ENCODE data around the gene SLC35D1. TPM values are rescaled to one million over a fixed set of nuclear protein-coding genes. Genes with fewer than 3 reads are reported as not detected.

Gene SLC35D1
- total and polyA plus RNA-seq, 10 of the 15 experiments (the other 5 are each of a cell fraction or from before 2014, with no cell fraction given) = 2.9 to 12.4 (median 8.6) TPM

DNA sequence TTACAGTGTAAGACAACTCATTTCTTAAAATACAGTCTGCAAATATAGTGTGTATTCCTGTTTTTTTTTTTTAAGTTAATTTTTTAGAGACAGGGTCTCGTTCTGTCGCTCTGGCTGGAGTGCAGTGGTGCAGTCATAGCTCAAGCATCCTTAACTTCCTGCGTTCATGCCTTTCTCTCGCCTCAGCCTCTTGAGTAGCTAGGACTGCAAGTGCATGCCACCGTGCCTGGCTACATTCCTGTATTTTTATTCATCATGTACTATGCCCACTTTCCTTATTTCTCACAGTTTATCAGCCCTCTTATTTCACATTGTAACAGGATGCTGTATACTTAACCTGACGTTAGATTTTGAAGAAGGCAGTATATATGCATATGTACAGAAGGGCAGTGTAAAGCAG is 102.4 kb downstream of the SLC35D1 start:
- no peak for FAIRE-seq
- RAD21 ChIA-PET (ENCODE audit: unreplicated experiment) = interaction anchor here (0.6 kb wide), 1 partner anchor 102 kb away, joined by 3 read pairs; the partner anchor contains the start of gene SLC35D1
- TF ChIP-seq ZBED1 (IDR thresholded peaks at IDR 0.05; ENCODE audit: borderline replicate concordance) = no peak
- TF ChIP-seq, protein P1, sequence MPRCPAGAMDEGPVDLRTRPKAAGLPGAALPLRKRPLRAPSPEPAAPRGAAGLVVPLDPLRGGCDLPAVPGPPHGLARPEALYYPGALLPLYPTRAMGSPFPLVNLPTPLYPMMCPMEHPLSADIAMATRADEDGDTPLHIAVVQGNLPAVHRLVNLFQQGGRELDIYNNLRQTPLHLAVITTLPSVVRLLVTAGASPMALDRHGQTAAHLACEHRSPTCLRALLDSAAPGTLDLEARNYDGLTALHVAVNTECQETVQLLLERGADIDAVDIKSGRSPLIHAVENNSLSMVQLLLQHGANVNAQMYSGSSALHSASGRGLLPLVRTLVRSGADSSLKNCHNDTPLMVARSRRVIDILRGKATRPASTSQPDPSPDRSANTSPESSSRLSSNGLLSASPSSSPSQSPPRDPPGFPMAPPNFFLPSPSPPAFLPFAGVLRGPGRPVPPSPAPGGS (IDR thresholded peaks at IDR 0.05; ENCODE audit: borderline replicate concordance, insufficient read depth, low read depth, low read length, poor library complexity, severe bottlenecking) = no peak
- TF ChIP-seq MEF2A (IDR thresholded peaks at IDR 0.05; ENCODE audit: insufficient read depth, low read depth, low read length) = no peak
- no peak for TF ChIP-seq CREB1 (IDR thresholded peaks at IDR 0.05; ENCODE audit: low read depth)
- no peak for TF ChIP-seq SREBF1 (IDR thresholded peaks at IDR 0.05; ENCODE audit: low read length)
- TF ChIP-seq HDGF (IDR thresholded peaks at IDR 0.05) = no peak
- TF ChIP-seq MYC (IDR thresholded peaks at IDR 0.05; ENCODE audit: insufficient read depth, insufficient read length, insufficient replicate concordance, low read length, severe bottlenecking) = no peak
- no peak for TF ChIP-seq KDM1A (IDR thresholded peaks at IDR 0.05; ENCODE audit: borderline replicate concordance)
- TF ChIP-seq KAT2A (conservative IDR thresholded peaks at IDR 0.05; ENCODE audit: control insufficient read depth, low read depth, low read length) = no peak
- TF ChIP-seq RBBP5 (conservative IDR thresholded peaks at IDR 0.05) = no peak
- no peak for TF ChIP-seq EGR1 (IDR thresholded peaks at IDR 0.05; ENCODE audit: borderline replicate concordance in 1 of 2, low read depth in 2 of 2, low read length in 2 of 2)
- no peak for TF ChIP-seq SRF (IDR thresholded peaks at IDR 0.05; ENCODE audit: low read depth in 2 of 2, low read length in 2 of 2)
- TF ChIP-seq CBFB (IDR thresholded peaks at IDR 0.05; ENCODE audit: low read depth) = no peak
- TF ChIP-seq, protein P2, sequence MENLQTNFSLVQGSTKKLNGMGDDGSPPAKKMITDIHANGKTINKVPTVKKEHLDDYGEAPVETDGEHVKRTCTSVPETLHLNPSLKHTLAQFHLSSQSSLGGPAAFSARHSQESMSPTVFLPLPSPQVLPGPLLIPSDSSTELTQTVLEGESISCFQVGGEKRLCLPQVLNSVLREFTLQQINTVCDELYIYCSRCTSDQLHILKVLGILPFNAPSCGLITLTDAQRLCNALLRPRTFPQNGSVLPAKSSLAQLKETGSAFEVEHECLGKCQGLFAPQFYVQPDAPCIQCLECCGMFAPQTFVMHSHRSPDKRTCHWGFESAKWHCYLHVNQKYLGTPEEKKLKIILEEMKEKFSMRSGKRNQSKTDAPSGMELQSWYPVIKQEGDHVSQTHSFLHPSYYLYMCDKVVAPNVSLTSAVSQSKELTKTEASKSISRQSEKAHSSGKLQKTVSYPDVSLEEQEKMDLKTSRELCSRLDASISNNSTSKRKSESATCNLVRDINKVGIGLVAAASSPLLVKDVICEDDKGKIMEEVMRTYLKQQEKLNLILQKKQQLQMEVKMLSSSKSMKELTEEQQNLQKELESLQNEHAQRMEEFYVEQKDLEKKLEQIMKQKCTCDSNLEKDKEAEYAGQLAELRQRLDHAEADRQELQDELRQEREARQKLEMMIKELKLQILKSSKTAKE (IDR thresholded peaks at IDR 0.05; ENCODE audit: low read depth, poor library complexity, severe bottlenecking) = no peak
- TF ChIP-seq, protein P3, sequence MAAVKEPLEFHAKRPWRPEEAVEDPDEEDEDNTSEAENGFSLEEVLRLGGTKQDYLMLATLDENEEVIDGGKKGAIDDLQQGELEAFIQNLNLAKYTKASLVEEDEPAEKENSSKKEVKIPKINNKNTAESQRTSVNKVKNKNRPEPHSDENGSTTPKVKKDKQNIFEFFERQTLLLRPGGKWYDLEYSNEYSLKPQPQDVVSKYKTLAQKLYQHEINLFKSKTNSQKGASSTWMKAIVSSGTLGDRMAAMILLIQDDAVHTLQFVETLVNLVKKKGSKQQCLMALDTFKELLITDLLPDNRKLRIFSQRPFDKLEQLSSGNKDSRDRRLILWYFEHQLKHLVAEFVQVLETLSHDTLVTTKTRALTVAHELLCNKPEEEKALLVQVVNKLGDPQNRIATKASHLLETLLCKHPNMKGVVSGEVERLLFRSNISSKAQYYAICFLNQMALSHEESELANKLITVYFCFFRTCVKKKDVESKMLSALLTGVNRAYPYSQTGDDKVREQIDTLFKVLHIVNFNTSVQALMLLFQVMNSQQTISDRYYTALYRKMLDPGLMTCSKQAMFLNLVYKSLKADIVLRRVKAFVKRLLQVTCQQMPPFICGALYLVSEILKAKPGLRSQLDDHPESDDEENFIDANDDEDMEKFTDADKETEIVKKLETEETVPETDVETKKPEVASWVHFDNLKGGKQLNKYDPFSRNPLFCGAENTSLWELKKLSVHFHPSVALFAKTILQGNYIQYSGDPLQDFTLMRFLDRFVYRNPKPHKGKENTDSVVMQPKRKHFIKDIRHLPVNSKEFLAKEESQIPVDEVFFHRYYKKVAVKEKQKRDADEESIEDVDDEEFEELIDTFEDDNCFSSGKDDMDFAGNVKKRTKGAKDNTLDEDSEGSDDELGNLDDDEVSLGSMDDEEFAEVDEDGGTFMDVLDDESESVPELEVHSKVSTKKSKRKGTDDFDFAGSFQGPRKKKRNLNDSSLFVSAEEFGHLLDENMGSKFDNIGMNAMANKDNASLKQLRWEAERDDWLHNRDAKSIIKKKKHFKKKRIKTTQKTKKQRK (IDR thresholded peaks at IDR 0.05; ENCODE audit: low read depth, low read length) = no peak
- TF ChIP-seq DPF2 (IDR thresholded peaks at IDR 0.05) = no peak
- TF ChIP-seq, protein P4, sequence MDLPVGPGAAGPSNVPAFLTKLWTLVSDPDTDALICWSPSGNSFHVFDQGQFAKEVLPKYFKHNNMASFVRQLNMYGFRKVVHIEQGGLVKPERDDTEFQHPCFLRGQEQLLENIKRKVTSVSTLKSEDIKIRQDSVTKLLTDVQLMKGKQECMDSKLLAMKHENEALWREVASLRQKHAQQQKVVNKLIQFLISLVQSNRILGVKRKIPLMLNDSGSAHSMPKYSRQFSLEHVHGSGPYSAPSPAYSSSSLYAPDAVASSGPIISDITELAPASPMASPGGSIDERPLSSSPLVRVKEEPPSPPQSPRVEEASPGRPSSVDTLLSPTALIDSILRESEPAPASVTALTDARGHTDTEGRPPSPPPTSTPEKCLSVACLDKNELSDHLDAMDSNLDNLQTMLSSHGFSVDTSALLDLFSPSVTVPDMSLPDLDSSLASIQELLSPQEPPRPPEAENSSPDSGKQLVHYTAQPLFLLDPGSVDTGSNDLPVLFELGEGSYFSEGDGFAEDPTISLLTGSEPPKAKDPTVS (IDR thresholded peaks at IDR 0.05; ENCODE audit: low read depth, low read length) = no peak

More for the DNA sequence above, 102.4 kb downstream of the SLC35D1 start:
- ChIA-PET POLR2A (no interaction called here), CTCF (interaction anchor here (0.6 kb wide), 1 partner anchor 17 kb away, joined by 3 read pairs; no protein-coding TSS in a partner anchor), SMC1A (ENCODE audit: uncharacterized antibody, unreplicated experiment) (interaction anchor here (1.0 kb wide), 1 partner anchor 13 kb away, joined by 4 read pairs; no protein-coding TSS in a partner anchor)
- H3K4me3 ChIP-seq = no peak overlapping the region
- H2AFZ ChIP-seq (ENCODE audit: control insufficient read depth, low read depth, low read length) = no peak overlapping the region
- H3K27ac ChIP-seq (ENCODE audit: control insufficient read depth, insufficient read depth) = no peak overlapping the region
- H4K20me1 ChIP-seq (ENCODE audit: control insufficient read depth, insufficient read depth) = no peaks in the 10 kb centered on the region
- no peak for DNase-seq (ENCODE audit: low read depth, low spot score)
- 94% methylated on average over 6 of the region's 6 CpGs for WGBS (ENCODE audit: insufficient coverage, insufficient replicate concordance, low lambda C conversion rate, missing lambda C conversion rate)
- peaks cover 5 to 37% of the 10 kb centered on the region in 2 experiments for H3K36me3 ChIP-seq (ENCODE audit: control insufficient read depth in 2 of 2, insufficient read depth in 2 of 2, low read length in 1 of 2)
- H3K4me2 ChIP-seq (ENCODE audit: control insufficient read depth, insufficient read depth) = no peak overlapping the region
- no peak overlapping the region for H3K9ac ChIP-seq (ENCODE audit: control insufficient read depth, insufficient read depth, low read length)
- H3K4me1 ChIP-seq (ENCODE audit: control insufficient read depth, insufficient read depth, low read length) = no peaks in the 10 kb centered on the region
- intact Hi-C loops (cut with micrococcal nuclease; ENCODE audit: unreplicated experiment) (no loop called here), in situ Hi-C loops (cut with MboI) (no loop called here)
- H3K9me3 ChIP-seq (replicated peaks; ENCODE audit: control insufficient read depth, insufficient read depth, low read length) = no peaks in the 10 kb centered on the region
- no peaks in the 10 kb centered on the region for H3K27me3 ChIP-seq (replicated peaks in 1 of 2; ENCODE audit: control insufficient read depth in 2 of 2, insufficient read depth in 2 of 2, low read length in 1 of 2)
- BruUV-seq (replicated peaks) = no TSS peak
- ATAC-seq = no peak
- peaks cover 6% of the 10 kb centered on the region for H3K79me2 ChIP-seq (ENCODE audit: control insufficient read depth, insufficient read depth, low read length)
